ENCODE results near the gene ADGRV1. TPM values are rescaled to one million over a fixed set of nuclear protein-coding genes. Genes with fewer than 3 reads are reported as not detected.
A peak's percentile ranks its signal among the peaks of the same experiment; 100 is the strongest.

ADGRV1 gene
- total RNA-seq, 2 donors from 2014 or later: 97.6 to 117 TPM

GRCh38 chr5:90612919-90613318 lies 54.3 kb downstream of the ADGRV1 start:
- no peak for DNase-seq
- WGBS, 2 experiments (ENCODE audit: insufficient coverage in 1 of 2, insufficient read length in 1 of 2): 80 to 90% methylated on average over 1 of the region's 1 CpG
- H3K27me3 ChIP-seq (ENCODE audit: control insufficient read depth, insufficient read depth, low read length, poor library complexity, severe bottlenecking): no peaks in the 10 kb centered on the region
- Mint-ChIP-seq H3K36me3 (ENCODE audit: low read depth) (peaks cover 12% of the 10 kb centered on the region), H3K27ac (peak overlapping the region; percentile 1), H3K4me1 (peaks cover 6% of the 10 kb centered on the region), H3K4me3 (no peak overlapping the region), H3K27me3 (ENCODE audit: insufficient read depth) (no peaks in the 10 kb centered on the region), H3K9me3 (no peaks in the 10 kb centered on the region)
- H3K36me3 ChIP-seq (ENCODE audit: control insufficient read depth, insufficient read depth, low read length): no peaks in the 10 kb centered on the region
- H3K4me1 ChIP-seq (ENCODE audit: control insufficient read depth, insufficient read depth, low read length): no peaks in the 10 kb centered on the region
- TF ChIP-seq CTCF (conservative IDR thresholded peaks at IDR 0.05): no peak
- H3K9ac ChIP-seq (ENCODE audit: extremely low read depth, low read length, poor library complexity, severe bottlenecking): no peak overlapping the region
- H3K9me3 ChIP-seq (ENCODE audit: control insufficient read depth, low read length): no peaks in the 10 kb centered on the region
- no peak overlapping the region for H3K4me3 ChIP-seq (ENCODE audit: low read length)
- H3K27ac ChIP-seq (ENCODE audit: low read depth, low read length): no peak overlapping the region

GRCh38 chr5:90613459-90613858 lies 54.9 kb downstream of the ADGRV1 start:
- Mint-ChIP-seq H3K4me3 (no peak overlapping the region), H3K9me3 (no peaks in the 10 kb centered on the region), H3K36me3 (ENCODE audit: low read depth) (peaks cover 15% of the 10 kb centered on the region), H3K4me1 (peaks cover 6% of the 10 kb centered on the region), H3K27me3 (ENCODE audit: insufficient read depth) (no peaks in the 10 kb centered on the region), H3K27ac (peak overlapping the region; percentile 1)
- no peak for TF ChIP-seq CTCF (conservative IDR thresholded peaks at IDR 0.05)
- Histone ChIP-seq H3K36me3 (ENCODE audit: control insufficient read depth, insufficient read depth, low read length) (no peaks in the 10 kb centered on the region), H3K27ac (ENCODE audit: low read depth, low read length) (peak overlapping the region; percentile 52), H3K9ac (ENCODE audit: extremely low read depth, low read length, poor library complexity, severe bottlenecking) (no peak overlapping the region), H3K4me3 (ENCODE audit: low read length) (no peak overlapping the region), H3K9me3 (ENCODE audit: control insufficient read depth, low read length) (no peaks in the 10 kb centered on the region), H3K4me1 (ENCODE audit: control insufficient read depth, insufficient read depth, low read length) (no peaks in the 10 kb centered on the region), H3K27me3 (ENCODE audit: control insufficient read depth, insufficient read depth, low read length, poor library complexity, severe bottlenecking) (no peaks in the 10 kb centered on the region)
- 92 to 94% methylated on average over 2 to 3 of the region's 3 CpGs for WGBS, 2 experiments (ENCODE audit: insufficient coverage in 1 of 2, insufficient read length in 1 of 2)
- DNase-seq: no peak

GRCh38 chr5:90613918-90614504 lies 55.4 kb downstream of the ADGRV1 start:
- no peak overlapping the region for H3K4me3 Mint-ChIP-seq
- TF ChIP-seq CTCF (conservative IDR thresholded peaks at IDR 0.05): no peak
- H3K27me3 Mint-ChIP-seq (ENCODE audit: insufficient read depth): no peaks in the 10 kb centered on the region
- DNase-seq: no peak
- 74 to 91% methylated on average over 4 to 6 of the region's 6 CpGs for WGBS, 2 experiments (ENCODE audit: insufficient coverage in 1 of 2, insufficient read length in 1 of 2)
- no peak overlapping the region for H3K9ac ChIP-seq (ENCODE audit: extremely low read depth, low read length, poor library complexity, severe bottlenecking)
- H3K27ac Mint-ChIP-seq: no peak overlapping the region
- H3K4me3 ChIP-seq (ENCODE audit: low read length): no peak overlapping the region
- H3K9me3 Mint-ChIP-seq: no peaks in the 10 kb centered on the region
- H3K36me3 Mint-ChIP-seq (ENCODE audit: low read depth): peaks cover 15% of the 10 kb centered on the region
- H3K4me1 ChIP-seq (ENCODE audit: control insufficient read depth, insufficient read depth, low read length): no peaks in the 10 kb centered on the region
- no peaks in the 10 kb centered on the region for H3K36me3 ChIP-seq (ENCODE audit: control insufficient read depth, insufficient read depth, low read length)
- H3K9me3 ChIP-seq (ENCODE audit: control insufficient read depth, low read length): no peaks in the 10 kb centered on the region
- H3K4me1 Mint-ChIP-seq: peaks cover 6% of the 10 kb centered on the region
- no peak overlapping the region for H3K27ac ChIP-seq (ENCODE audit: low read depth, low read length)
- H3K27me3 ChIP-seq (ENCODE audit: control insufficient read depth, insufficient read depth, low read length, poor library complexity, severe bottlenecking): no peaks in the 10 kb centered on the region

Measured in endodermal cell (in vitro differentiated cells).